GM23338 (cell line): Measurements from ENCODE around the gene PNPLA1.

Source experiments
- CTCF ChIP-seq, 2 experiments: fragments of 200-600 bp in 1 of 2; sonication (generic) in 1 of 2; conservative IDR thresholded peaks; 2 replicates each; pipeline versions ENCODE4 v1.5.1 to v1.6.1; 2016 to 2017; ENCODE audit warnings: antibody characterized with exemption in 2 of 2, low read depth in 2 of 2, mild to moderate bottlenecking in 2 of 2, moderate library complexity in 1 of 2
- EZH2 ChIP-seq: fragments of 200-600 bp; sonication (generic); IDR thresholded peaks from one replicate; pipeline ENCODE4 v1.8.0; 2017; ENCODE audit warnings: antibody characterized with exemption, mild to moderate bottlenecking, low read depth; ENCODE audit not compliant: unreplicated experiment
- POLR2AphosphoS5 ChIP-seq: IDR thresholded peaks from 2 replicates; pipeline ENCODE4 v1.6.1; 2016; ENCODE audit warnings: antibody characterized with exemption, low read depth

GRCh38 chr6:36346486-36347273 is 76.8 kb downstream of the PNPLA1 start:
- TF ChIP-seq CTCF (conservative IDR thresholded peaks at IDR 0.05; ENCODE audit: low read depth in 2 of 2): no peak
- TF ChIP-seq EZH2: no peak
- no peak for TF ChIP-seq POLR2AphosphoS5
